Stimulated activated CD8-positive, alpha-beta memory T cell treated with anti-CD3 and anti-CD28 coated beads, Interleukin-7, amount 100 ng/mL, for 1 hour (primary cell): ENCODE measurements around the gene TIAM1.

Source experiments
- DNase-seq, 2 donors: peaks; one replicate each; pipeline ENCODE4 v3.0.0-alpha.2; 2020; ENCODE audit warnings: low read depth in 2 of 2

The TIAM1 gene

DNA sequence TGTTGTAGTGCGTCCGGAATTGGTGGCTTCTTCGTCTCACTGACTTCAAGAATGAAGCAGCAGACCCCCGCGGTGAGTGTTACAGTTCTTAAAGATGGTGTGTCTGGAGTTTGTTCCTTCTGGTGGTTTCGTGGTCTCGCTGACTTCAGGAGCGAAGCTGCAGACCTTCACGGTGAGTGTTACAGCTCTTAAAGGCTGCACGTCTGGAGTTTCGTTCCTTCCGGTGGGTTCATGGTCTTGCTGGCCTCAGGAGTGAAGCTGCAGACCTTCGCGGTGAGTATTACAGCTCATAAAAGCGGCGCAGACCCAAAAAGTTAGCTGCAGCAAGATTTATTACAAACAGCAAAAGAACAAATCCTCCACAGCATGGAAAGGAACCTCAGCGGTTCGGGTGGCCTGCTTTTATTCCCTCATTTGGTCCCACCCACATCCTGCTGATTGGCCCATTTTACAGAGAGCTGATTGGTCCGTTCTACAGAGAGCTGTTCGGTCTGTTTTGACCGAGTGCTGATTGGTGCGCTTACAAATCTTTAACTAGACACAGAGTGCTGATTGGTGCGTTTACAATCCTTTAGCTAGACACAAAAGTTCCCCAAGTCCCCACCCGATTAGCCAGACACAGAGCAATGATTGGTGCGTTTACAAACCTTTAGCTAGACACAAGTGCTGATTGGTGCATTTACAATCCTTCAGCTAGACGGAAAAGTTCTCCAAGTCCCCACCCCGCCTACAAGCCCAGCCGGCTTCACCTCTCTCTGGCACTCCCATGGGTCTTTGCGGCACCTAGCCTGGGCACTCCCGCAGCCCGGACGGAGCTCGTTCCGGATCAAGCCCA, 256.2 kb downstream of the TIAM1 start:
- no peak for DNase-seq

DNA sequence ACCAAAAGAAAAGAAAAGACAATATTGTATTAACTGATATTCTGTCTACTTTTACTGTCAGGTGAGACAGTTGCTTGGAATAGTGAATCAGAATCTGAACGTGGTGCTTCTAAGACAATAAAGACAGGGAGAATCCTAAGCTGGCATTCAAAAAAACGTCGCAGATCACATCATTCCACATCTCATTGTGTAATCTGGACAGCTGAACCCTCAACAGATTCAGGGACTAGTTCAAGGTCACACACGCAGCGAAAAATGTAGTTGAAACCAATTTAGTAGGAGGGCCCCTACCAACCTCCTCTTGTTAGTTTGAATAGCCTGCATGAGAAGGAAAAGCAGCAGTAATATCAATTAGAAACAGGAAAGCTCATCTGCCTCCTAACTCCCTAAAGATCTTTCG, 259.4 kb downstream of the TIAM1 start:
- no peak for DNase-seq

DNA sequence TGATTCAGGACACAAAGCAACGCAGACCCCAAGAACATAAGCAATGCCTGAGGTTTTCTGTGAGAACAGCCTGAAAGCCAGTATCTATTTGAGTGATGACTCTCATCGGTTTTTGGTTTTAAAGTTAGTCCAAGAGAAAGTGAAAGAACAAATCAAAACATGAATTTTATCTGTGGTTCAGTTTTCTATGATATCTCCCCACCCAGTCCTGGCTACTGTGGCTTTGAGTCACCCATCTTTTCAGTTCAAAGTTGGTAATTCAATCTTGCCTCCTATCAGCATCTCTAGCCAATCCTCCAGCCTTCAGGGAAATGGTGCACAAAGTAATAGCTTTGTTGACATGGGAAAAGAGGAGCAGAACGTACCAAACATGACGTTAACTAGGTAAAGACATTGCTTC, 265.3 kb downstream of the TIAM1 start:
- no peak for DNase-seq

DNA sequence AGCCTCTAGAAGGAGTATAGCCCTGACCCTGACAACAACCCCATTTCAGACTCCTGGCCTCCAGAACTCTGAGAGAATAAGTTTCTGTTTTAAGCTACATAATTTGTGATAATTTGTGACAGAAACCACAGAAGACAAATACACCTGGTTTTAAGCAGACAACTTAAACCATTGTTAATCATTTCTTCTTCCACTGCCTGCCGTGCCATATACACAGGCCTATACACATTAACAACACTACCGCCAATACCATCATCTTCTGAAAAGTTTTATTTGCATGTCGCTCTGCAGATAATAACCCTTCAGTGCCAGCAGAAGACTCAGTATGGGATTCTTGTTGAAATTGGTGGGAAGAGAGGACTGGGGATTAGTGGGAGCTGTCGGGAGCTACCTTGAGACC, 265.8 kb downstream of the TIAM1 start:
- DNase-seq: no peak

DNA sequence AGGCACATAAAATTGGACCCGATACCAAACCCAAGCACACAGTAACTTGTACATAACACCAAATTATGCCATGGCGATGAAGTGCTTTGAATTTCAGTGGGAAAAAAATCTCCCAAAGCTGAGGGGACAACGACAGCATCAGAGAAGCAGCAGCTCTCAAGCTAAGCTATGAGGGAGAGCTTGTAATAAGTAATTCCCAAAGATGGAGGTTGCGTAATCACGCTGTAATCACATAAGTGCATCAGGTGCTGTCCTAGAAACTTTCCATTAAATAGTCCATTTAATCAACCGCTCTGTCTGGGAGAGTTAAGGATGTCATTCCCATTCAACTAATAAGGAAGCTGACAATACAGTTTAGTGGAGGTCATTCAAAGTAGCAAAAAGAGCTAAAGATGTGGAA, 268.2 kb downstream of the TIAM1 start:
- DNase-seq: no peak

DNA sequence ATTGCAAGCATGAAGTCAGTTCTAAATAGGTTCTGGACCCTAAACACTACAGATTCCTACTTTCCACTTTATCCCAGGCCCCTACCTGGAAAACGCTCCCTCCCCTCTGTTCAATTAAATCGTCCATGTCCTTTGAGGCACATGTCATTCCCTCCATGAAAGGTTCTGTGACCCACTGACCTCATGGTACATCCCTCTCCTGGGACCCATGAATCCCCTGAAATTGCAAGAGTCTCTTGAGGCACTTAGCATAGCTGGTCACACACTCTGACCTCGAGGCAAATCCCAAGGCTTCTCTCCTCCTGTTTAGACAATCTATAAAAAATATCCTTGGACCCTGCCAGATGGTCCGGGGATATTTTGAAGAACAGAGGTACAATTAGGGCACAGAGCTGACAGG, 271.5 kb downstream of the TIAM1 start:
- no peak for DNase-seq
